Activated CD4-positive, alpha-beta T cell treated with anti-CD3 and anti-CD28 coated beads, Interleukin-10, Interleukin-2, amounts not matched to agents 100 ng/mL and 50 ng/mL, durations not matched to agents 16 hours and 8 hours (primary cell): ENCODE measurements around the gene KIF6.
"Not testable (repeated sequence)": the region's sequence is repeated elsewhere in the genome, so short reads cannot be mapped to it uniquely, and the experiment has no call there.

Experiments used
- DNase-seq: peaks from one replicate; pipeline ENCODE4 v3.0.0-alpha.2; 2020

KIF6 gene

DNA sequence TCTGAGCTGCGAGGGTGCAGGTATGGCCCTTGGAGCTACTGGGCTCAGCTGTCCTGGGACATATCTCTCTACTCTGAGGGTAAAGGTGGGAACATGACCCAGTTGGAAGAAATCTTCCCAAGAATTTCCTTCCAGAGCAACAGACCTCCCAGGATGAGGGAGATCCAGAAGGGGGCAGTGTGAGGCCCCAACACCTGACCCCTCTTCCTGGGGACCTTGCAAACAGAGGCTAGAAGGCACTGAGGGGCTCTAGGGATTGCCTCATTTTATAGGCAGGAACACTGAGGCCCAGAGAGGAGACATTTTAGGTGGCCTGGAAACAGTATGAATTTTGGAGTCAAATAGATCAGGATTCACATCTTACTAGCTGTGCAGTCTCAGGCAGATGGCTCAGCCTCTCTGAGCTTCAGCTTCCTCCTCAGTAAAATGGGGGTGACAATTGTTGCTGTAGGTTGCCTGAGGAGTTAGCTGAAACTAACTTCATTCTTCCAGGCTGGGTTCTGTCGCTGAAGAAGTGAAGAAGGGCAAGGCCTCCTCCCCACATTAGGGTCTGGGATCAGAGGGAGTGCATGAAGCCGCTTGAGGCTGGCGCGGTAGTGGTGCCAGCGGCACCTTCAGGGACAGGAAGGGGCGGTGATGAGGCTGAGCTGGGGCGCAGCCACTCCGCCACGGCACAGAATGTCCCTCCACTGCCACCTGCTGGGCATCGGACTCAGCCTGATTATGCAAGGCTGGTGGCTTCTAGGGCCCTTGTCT is 422.4 kb downstream of the KIF6 start:
- peak; percentile 90 for DNase-seq

DNA sequence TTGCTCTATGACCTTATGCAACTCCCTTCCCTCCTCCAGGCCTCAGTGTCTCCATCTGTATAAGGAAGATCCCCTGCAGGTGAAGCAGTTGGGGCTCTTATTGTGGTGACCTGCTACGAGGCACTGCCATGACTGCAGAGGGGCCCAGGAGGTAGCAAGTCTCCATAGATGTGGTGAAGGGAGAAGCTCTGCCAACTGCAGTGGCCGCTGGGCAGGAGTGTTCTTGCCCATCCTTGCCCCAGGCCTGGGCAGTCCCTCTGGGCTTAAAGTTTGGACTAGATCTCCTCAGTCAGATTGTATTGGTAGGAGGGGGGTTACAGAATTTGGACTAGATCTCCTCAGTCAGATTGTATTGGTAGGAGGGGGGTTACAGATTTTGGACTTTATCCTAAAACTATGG is 423.2 kb downstream of the KIF6 start:
- DNase-seq: no peak

DNA sequence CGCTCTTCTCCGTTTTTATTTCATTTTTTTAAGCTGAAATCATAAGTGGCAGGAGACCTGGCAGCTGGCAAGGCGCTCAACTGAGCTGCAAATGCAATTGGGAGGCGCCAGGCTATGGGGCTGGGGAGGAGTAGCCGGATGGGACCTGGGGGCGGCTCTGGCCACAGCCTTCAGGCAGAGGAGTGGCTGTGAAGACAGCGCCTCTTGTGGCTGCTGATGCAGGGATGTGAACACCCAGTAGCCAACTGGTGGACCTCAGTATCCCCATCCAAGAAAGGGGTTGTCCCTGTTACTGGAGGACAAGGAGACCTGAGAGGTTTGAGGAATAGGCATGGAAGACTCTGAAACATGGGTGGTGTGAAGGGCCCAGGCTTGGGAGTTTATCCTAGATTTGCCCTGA is 423.6 kb downstream of the KIF6 start:
- no peak for DNase-seq

DNA sequence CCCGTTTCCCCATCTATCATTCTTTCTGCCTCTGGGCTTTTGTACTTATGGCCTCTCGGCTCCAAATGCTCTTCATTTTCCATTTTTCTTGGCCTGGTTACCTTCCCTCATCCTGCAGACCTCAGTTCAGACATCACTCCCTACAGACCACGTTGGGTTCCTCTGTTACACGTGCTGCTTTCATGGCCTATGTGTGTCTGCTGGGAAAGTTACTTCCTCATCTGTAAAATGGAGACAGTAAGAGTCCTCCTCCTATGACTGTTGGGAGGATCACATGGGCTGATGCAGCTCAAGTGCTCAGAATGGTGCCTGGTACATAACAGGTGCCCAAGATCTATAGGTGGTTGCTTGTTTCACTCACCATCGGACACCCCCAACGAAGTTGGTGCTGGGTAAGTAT is 424.5 kb downstream of the KIF6 start:
- no peak for DNase-seq

DNA sequence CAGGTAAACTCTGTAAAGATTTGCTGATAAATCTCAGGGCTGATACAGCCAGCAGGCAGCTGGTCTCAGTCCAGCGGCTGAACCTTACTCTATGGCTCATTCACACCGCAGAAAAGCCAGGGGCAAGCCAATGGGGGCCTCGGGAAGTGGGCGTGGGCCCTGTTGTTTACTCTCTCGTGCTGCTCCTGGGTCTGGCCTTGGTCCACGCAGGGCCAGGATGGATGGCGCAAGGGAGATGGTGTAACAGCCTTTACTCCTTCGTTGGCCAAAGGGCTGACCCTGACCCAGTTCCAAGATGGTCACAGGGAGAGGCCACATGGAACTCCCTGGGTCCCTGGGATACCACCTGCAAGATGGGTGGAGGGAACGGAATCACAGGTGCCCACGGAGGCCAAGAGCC is 427.1 kb downstream of the KIF6 start:
- DNase-seq: no peak

DNA sequence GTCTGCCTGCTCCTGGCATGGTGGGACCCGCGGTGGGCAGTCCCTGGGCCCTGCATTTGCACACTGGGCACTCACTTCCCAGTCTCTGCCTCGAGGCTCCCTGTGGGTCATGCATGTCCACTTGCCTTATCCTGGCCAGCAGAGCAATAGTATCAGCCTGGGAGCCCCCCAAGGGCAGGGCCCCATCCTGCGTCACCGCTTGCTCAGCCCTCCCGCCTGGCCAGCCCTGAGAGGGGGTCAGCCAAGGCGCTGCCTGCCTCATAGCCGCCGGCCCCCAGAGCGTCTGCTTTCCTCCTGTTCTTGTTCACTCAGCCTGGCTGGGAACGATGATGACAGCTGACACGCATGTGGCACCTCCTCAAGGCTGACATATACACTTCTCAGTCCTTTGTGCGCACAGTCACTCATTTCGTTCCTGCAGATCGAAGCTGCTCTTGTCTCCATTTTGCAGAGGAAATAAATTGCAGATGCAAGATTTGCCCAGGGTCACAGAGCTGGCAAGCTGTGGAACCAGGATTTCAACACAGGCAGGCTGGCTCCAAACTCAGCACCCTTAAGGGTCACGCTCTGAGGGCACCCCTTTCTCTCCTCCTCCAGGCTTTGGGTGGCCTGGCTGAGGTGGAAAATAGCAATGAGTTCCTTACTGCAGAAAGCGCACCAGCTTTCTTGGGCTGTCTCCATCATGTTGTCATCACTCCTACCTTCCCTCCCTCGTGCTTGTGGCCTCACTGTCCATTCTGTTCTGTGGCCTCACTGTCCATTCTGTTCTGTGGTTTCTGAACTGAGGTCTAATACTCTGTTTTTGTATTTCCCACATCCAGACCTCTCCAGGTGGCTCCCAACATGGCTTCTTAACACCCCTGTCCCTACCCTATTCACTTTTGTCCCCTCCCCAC is 428.2 kb downstream of the KIF6 start:
- DNase-seq: no peak

DNA sequence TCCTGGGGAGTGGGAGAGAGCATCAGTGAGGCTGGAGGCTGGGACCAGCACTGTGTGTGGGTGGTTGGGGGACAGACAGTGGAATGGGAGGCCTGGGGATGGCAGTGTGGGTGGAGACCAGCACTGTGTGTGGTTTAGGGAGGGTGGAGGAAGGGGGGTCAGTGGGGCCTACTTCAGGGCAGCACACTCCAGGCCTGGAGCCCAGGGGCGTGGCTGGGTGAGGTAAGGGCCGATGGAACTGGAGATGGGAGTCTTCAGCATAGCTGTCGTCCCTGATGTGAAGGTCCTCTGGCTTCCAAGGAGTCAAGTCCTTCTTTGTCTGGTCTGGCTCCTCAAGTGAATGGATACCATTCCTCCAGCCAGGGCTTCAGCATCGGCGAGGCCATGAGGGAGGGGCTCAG is 429.6 kb downstream of the KIF6 start:
- no peak for DNase-seq

DNA sequence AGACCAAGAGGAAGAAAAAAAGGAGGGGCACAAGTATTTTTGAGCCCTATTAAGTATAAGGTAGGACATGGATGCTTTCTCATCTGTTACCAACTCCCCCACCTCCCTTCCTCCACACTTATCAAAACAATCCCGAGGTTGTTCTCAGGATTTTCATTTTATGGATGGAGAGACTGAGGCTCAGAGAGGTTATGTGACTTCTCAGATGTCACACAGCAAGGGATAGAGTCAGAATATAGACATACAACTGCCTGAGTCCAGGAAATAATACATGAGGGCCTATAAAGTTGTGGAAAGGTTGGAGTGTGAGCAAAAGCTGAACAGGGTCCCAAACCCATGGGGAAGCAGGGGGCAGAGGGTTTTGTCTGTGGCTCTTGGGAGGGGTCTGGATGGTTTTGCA is 430.3 kb downstream of the KIF6 start:
- no peak for DNase-seq

DNA sequence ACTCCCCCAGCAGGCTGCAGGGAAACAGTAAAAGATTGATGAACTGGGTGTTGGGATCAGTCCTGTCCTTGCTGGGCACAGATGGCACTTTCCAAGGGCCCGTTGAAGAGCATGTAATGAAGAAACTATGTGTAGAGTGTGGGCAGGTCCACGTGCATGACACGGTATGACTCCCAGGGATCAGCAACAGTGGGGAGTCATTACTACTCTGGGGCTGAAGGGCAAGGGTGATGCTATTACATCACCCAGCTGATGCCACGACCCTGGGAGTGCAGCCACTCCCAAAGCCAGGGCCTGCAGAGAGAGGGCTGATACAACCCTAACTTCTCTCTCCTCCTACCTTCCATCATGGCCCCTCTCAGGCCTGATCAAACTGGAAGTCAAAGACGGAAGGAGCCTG is 431.1 kb downstream of the KIF6 start:
- DNase-seq: no peak

DNA sequence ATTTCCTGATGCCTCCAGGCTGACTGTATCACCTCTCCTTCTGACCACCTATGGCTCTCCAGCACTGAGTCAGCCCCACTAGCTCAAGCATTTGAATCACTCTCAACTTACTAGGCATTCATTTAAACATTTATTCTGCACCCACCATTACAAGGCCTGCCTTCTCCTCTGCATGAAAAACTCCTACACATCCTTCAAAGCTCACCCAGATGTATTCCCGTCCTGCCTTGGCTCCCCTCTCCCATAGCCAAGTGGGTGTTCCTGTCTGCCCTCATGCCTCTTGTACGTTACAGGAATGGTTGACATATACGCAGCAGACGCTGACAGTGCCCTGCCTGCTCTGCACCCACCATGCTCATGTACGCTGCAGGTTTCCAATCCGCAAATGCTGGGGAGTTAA is 432.6 kb downstream of the KIF6 start:
- no peak for DNase-seq

DNA sequence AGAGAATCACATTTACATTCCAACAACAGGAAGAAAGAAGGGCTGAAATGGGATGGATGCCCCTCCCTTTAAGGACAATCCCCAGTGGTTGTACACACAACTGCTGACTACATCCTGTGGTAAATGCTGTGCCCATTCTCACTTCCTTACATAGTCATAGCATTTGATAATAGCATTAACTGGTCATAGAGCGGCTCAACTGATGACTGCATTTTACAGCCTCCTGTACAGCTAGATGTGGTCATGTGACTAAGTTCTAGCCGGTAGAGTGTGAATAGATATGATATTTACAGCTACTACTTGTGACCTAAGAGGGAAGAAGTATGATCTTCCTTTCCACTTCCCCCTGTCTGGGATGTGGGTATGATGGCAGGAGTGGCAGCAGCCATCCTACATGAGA is 435.7 kb downstream of the KIF6 start:
- peak; percentile 17 for DNase-seq

DNA sequence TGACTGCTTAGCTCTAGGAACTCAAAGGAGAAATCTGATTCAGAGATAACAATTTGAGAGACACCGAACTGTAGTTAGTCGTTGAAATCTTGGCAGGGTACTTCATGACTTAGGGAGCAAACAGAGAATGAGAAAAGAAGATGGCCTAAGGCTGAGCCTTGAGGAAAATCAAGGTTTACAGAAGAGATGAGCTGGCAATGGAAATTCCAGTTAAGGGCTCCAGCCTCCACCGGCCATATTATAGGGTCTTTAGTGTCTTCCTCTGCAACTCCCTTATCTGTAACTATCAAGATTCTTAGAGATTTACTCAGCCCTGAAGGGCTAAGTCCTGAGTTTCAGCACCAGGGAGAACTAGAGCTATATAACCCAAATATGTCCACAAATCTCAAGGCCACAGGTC is 437.6 kb downstream of the KIF6 start:
- no peak for DNase-seq

DNA sequence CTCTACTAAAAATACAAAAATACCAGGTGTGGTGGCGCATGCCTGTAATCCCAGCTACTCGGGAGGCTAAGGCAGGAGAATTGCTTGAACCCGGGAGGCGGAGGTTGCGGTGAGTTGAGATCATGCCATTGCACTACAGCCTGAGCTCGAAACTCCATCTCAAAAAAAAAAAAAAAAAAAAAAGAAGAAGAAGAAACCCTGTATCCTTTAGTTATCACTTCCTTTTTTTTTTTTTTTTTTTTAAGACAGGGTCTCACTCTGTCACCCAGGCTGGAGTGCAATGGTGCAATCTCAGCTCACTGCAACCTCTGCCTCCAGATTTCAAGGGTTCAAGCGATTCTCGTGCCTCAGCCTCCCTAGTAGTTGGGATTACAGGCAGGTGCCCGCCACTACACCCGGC is 438.6 kb downstream of the KIF6 start:
- not testable (repeated sequence) for DNase-seq

DNA sequence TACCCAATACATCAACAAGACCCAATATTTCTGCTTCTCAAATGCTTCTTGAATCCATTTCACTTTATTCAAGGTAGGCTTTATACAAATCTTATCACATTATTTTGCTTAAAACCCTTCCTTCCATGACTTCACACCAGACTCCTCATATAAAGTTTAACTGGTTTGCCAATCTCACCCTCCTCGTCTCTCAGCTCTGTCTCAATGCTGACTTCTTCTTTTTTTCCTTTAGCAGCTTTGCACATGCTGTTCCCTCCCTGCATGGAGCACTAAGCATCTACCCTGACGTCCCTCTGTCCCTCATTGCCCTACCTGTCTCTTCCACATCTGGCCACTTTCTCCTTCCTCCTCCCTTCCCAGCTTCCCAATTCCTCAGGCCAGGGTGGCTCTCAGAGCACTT is 442.4 kb downstream of the KIF6 start:
- DNase-seq: no peak

DNA sequence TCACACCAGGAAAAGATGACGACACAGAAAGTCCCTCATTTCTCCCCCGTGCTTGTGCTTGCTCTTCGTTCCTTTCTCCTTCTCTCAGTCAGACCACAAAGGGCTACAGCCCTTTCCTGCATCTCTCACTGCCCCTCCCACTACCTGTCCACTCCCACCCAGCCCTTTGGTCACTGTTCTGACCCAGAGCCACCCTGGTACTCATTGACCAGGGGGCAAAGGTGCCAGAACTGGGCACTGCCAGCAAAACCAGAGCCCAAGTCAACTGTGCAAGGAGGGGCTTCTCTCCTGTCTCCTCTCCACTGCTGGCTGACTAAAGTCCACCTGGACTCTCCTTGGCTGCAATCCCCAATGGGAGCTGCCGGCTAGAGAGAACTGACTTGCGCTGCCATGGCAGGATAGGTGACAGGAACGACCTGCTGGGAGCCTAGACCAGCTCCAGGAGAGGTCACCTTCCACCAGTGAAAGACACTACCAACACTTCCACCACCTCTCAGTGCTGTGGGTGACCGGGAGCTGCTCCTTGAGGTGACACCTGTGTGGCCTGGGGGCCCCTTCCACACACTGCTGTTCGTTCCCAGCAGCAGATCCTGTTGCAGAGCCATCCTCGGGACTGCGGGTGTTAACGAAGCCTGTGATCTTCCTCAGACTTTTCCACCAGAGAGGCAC is 443.8 kb downstream of the KIF6 start:
- DNase-seq: no peak

DNA sequence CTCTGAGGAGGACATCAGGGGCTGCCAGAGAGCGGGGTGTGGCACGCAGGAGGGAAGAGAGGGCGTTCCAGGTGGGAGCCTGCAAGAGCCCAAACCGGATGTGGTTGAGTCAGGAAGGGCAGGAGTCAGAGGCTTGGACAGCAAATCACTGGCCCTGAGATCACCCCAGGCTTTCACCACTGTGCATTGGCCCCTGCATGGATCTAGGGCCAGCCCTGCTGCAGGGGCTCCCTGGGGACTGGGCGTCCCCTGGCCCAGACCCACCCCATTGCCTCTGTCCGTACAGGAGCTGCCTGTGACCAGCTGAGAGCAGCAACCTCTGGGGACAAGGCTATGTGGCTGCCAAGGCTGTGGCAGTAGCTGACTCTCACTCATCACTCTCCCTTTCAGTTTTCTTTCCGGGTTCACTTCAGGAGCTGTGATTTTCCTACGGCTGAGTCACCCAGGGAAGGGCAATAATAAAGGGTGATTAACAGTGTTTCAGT is 444.9 kb downstream of the KIF6 start:
- no peak for DNase-seq
